ENCODE data around the gene LSAMP. TPM values are rescaled to one million over a fixed set of nuclear protein-coding genes. Genes with fewer than 3 reads are reported as not detected.

The LSAMP gene
- total RNA-seq, 1 donor from 2014 or later = 24.6 TPM

DNA sequence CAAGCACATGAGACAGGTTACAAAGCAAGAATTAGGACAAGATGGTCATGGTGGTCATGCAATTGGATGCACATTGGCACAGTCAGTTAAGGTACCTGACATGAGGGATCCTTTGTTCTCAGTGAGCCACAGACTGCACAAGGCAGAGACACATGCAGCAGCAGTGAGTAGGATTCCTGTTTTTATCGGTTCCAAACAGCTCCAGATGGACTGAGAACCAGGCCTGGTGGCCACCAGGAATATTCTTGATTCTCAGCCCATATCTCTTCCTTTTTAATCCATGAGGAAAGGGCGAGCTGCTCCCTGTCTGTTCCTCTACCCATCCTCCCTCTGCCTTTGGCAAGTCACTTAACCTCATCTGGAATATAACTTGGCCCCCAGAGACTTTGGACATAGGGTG lies 411.2 kb downstream of the LSAMP start:
- no peak for TF ChIP-seq CTCF (IDR thresholded peaks at IDR 0.05)
- ATAC-seq = no peak
- intact Hi-C loops (cut with DNase I) = no loop called here

GRCh38 chr3:116033516-116033915 lies 411.8 kb downstream of the LSAMP start:
- H3K36me3 ChIP-seq = no peaks in the 10 kb centered on the region
- DNase-seq (no peak), ATAC-seq (no peak)
- TF ChIP-seq CTCF (IDR thresholded peaks at IDR 0.05) = no peak
- no peak overlapping the region for H3K27ac ChIP-seq
- no peaks in the 10 kb centered on the region for H3K4me1 ChIP-seq
- H3K4me3 ChIP-seq = no peak overlapping the region
- H3K9me3 ChIP-seq = no peaks in the 10 kb centered on the region
- no peaks in the 10 kb centered on the region for H3K27me3 ChIP-seq
- intact Hi-C loops (cut with DNase I) = no loop called here

More for the DNA sequence above, 411.2 kb downstream of the LSAMP start:
- Histone ChIP-seq H3K27ac (no peak overlapping the region), H3K27me3 (no peaks in the 10 kb centered on the region), H3K9me3 (no peaks in the 10 kb centered on the region), H3K4me1 (no peaks in the 10 kb centered on the region), H3K4me3 (no peak overlapping the region), H3K36me3 (no peaks in the 10 kb centered on the region)
- DNase-seq = no peak

GRCh38 chr3:116032176-116032575 lies 413.1 kb downstream of the LSAMP start:
- no peaks in the 10 kb centered on the region for H3K36me3 ChIP-seq
- intact Hi-C loops (cut with DNase I) = no loop called here
- no peaks in the 10 kb centered on the region for H3K9me3 ChIP-seq
- H3K27ac ChIP-seq = no peak overlapping the region
- no peak for DNase-seq
- no peaks in the 10 kb centered on the region for H3K4me1 ChIP-seq
- no peak overlapping the region for H3K4me3 ChIP-seq
- ATAC-seq = no peak
- no peaks in the 10 kb centered on the region for H3K27me3 ChIP-seq
- TF ChIP-seq CTCF (IDR thresholded peaks at IDR 0.05) = no peak

GRCh38 chr3:116030131-116030850 lies 415.0 kb downstream of the LSAMP start:
- intact Hi-C loops (cut with DNase I) = no loop called here
- Histone ChIP-seq H3K4me3 (no peak overlapping the region), H3K9me3 (no peaks in the 10 kb centered on the region), H3K4me1 (no peaks in the 10 kb centered on the region), H3K27me3 (no peaks in the 10 kb centered on the region), H3K36me3 (no peaks in the 10 kb centered on the region), H3K27ac (no peak overlapping the region)
- DNase-seq (no peak), ATAC-seq (no peak)
- no peak for TF ChIP-seq CTCF (IDR thresholded peaks at IDR 0.05)

DNA sequence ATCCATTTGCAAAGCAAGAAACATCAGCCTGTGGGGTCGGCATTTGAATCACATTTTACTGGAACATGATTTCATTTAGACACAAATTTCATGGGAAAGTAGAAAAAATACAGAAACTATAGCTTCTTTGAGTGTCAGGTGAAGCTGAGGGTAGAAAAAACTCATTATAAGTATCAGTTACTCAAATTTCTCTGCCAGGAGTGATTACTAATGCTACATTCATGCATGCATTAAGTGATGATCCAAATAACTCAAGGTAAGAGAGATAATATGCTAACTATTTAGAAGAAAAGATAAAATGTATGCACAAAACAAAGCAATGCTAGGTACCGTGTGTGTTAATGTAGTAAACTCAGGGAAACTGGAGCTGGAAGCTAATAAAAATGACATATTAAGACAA lies 416.0 kb downstream of the LSAMP start:
- Histone ChIP-seq H3K9me3 (no peaks in the 10 kb centered on the region), H3K4me1 (no peaks in the 10 kb centered on the region), H3K27me3 (no peaks in the 10 kb centered on the region), H3K4me3 (no peak overlapping the region), H3K36me3 (no peaks in the 10 kb centered on the region), H3K27ac (no peak overlapping the region)
- intact Hi-C loops (cut with DNase I) = no loop called here
- DNase-seq (no peak), ATAC-seq (no peak)
- no peak for TF ChIP-seq CTCF (IDR thresholded peaks at IDR 0.05)

- Histone ChIP-seq H3K9me3 (no peaks in the 10 kb centered on the region), H3K36me3 (no peaks in the 10 kb centered on the region), H3K27me3 (no peaks in the 10 kb centered on the region), H3K4me1 (no peaks in the 10 kb centered on the region), H3K4me3 (no peak overlapping the region), H3K27ac (no peak overlapping the region)
- intact Hi-C loops (cut with DNase I) = no loop called here
- ATAC-seq (no peak), DNase-seq (no peak)
- TF ChIP-seq CTCF (IDR thresholded peaks at IDR 0.05) = no peak
Observed at GRCh38 chr3:116028157-116028556, 417.1 kb downstream of the LSAMP start.

Measured in upper lobe of right lung (tissue), 1 donor.